ENCODE data around the gene WDR93.
"Not testable (repeated sequence)": the region's sequence is repeated elsewhere in the genome, so short reads cannot be mapped to it uniquely, and the experiment has no call there.

The WDR93 gene

DNA sequence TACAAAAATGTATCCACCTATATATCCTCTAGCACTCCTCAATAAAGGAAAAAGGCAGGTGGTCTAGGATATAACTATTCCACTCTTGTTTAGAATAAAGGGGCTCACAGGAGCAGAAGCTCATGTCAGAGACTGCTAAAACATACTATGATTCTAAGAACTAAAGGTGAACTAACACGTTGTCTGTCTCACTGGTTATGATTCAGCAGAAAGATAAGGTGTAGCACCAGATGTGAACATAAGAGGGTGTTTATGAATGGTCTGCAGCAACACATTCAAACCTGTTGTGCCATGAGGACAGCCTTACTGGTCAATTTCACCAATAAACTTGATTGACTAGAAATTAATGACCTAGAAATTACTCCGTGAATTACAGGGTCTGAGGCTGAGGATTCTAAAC lies 4.6 kb upstream of the WDR93 start:
- no peak for DNase-seq (ENCODE audit: low read depth)

- no peak for DNase-seq (ENCODE audit: low read depth)
These were observed 4.1 kb upstream of the WDR93 start for GRCh38 chr15:89686522-89686921.

DNA sequence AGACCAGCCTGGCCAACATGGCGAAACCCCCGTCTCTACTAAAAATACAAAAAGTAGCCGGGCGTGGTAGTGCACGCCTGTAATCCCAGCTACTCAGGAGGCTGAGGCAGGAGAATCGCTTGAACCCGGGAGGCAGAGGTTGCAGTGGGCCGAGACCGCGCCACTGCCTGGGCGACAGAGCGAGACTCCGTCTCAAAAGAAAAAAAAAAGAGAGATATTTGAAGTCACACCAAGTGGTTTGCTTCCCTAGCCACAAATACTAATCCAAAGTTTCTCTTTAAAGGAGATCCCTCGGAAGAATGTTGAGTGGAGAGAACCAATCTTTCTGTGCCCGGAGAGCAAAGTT lies 708 bp upstream of the WDR93 start:
- DNase-seq (ENCODE audit: low read depth) = not testable (repeated sequence)

DNA sequence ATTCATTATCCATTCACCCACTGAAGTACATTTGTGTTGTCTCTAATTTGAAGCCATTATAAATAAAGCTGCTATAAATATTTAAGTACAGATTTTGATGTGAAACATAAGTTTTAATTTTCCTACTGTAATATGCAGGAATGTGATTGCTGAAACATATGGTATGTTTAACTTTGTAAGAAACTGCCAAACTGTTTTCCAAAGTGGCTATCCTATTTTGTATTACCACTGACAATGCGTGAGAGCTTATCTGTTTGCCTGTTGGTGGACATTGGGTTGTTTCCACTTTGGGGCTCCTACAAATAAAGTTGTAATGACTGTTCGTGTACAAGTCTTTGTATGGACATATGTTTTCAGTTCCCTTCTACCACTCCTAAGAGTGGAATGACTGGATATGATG lies 2.5 kb downstream of the WDR93 start:
- DNase-seq (ENCODE audit: low read depth) = no peak

DNA sequence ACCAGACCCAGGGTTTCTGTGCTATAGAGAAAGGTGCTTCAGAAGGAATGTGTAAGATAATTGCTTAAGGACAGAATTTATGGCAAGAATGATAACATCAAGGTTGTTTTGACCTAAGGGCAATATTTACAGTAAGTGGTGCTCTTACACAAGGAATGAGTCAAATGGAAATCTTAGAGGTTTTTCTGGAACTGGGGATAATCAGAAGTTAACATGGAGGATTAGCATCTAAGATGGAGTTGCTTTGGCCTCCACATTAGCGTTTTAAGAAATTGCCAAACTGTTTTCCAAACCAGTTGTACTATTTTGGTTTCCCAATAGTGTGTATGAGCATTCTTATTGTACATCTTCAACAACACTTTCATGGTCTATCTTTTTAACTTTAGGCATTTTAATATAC lies 3.1 kb downstream of the WDR93 start:
- DNase-seq (ENCODE audit: low read depth) = no peak

- no peak for DNase-seq (ENCODE audit: low read depth)
These were observed 4.6 kb downstream of the WDR93 start for GRCh38 chr15:89695198-89695597.

- DNase-seq (ENCODE audit: low read depth) = no peak
These were observed 13.8 kb downstream of the WDR93 start for GRCh38 chr15:89704411-89704810.

DNA sequence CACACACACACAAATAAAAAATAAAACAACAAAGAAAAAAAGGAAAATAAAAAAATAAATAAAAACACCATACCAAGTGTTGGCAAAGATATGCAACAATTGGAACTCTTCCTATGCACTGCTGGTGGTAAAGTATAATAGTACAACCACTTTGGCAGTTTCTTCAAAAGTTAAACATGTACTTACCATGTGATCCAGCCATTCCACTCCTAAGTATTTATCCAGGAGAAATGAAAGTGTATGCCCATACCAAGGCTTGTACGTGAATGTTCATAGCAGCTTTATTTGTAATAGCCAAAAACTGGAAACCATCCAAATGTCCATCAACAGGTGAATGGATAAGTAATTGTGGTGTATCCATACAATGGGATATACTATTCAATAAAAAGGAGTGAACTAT lies 17.0 kb downstream of the WDR93 start:
- no peak for DNase-seq (ENCODE audit: low read depth)

DNA sequence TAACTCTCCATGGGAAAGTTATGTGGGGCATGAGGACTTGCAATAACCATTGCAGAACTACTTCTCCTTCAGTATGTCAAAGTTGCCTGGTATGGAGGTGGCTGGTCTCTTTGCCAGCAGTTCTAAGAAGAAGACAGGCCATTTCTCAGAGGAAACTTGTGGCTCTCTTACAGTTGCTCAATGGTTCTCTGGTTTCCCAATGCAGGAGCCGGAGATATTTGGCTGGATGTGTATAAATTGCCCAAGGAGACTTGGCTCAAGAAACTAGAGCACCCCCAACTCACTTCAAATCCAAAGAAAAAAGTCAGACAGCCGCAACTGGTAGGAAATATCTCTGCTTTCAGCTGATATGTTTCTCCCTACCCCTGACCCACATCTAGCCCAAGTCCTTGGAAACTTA lies 24.2 kb downstream of the WDR93 start:
- no peak for DNase-seq (ENCODE audit: low read depth)

GRCh38 chr15:89723031-89723430 lies 32.4 kb downstream of the WDR93 start:
- DNase-seq (ENCODE audit: low read depth) = no peak

DNA sequence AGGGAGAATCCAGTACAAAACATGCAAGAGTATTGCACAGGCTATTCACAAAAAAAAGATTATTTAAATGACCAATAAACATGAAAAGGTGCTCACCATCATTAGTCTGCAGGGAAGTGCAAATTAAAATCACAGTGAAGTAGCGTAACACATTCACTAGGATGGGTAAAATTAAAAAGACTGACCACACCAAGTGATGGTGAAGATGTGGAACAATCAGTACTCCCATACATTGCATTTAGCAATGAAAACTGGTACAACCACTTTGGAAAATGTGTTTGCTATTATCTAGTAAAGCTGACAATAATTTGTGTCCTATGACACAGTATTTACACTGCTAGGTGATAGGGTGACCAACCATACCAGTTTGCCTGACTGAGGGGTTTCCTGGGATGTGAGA lies 34.0 kb downstream of the WDR93 start:
- no peak for DNase-seq (ENCODE audit: low read depth)

GRCh38 chr15:89725064-89725463 lies 34.5 kb downstream of the WDR93 start:
- no peak for DNase-seq (ENCODE audit: low read depth)

DNA sequence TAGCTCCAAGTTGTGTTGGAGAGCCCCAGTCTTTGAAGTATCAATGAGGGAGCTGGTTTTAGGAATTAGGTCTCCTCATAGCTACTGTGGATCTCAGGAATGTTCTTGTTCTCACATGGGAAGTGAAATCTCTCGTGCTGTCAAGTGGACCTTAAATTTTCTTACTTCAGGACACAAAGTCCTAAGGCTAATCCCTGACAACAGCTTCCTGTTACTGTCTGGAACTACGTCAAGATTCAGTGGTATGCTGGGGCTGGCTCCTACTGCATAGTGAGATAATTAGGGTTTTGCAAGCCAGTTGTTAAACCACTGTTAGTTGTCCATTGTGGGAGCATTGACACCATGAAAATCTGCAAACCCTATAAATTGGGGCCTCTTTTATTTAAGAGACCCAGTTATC lies 37.6 kb downstream of the WDR93 start:
- DNase-seq (ENCODE audit: low read depth) = no peak

DNA sequence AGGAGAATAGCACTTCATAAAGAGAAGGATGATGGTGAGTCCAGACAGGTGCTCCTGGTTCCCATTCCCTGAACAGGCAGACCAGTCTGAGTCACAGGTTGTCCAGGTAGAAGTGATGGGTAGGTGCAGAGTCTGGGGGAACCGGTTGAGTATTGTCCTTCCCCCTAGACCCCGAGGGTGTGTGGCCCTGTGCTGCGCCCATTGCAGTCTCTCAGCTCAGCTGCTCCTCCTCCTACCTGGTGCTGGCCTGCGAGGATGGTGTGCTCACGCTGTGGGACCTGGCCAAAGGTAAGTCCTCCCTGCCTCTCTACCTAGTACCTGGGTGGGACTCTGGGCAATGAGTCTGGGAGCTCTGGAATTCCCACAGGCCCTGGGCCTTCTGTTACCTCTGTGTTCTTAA lies 40.7 kb downstream of the WDR93 start:
- DNase-seq (ENCODE audit: low read depth) = no peak

- no peak for DNase-seq (ENCODE audit: low read depth)
These were observed 42.0 kb downstream of the WDR93 start for GRCh38 chr15:89732451-89733172.

GRCh38 chr15:89735773-89736172 lies 45.2 kb downstream of the WDR93 start:
- DNase-seq (ENCODE audit: low read depth) = no peak

DNA sequence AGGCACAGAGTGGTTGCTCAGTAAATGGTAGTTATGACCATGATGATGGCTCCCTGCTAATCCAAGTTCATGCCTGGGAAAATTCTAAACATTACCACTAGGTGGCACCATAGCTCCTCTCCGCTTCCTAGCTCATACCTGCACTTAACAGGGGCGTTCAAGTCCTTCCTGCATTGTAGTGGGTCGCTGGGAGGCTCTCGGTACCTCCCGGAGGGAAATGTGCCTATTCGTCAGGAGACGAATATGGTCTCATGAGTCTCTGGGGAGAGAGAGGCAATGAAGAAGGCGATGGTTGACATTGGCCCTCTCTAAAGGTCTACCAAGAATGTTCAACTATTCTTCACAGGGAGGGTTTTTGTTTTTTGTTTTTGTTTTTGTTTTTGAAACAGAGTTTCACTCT lies 49.5 kb downstream of the WDR93 start:
- no peak for DNase-seq (ENCODE audit: low read depth)

DNA sequence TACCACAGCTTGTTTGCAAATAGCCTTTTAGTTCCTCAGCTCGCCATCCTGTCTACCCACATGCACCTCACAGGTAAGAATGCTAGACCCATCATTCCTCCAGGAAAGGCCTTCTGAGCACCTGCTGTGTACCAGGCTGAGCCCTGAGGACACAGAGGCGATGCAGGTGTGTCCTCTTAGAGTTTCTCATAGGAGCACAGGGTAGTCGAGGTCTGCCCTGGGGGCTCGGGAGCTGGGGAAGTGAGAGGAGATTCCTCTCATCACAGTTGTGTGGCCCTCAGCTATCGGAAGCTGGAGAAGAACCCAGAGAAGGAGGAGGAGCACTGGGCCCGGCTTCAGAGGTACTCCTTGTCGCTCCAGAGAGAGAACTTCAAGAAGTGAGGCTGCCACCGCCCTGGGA lies 52.4 kb downstream of the WDR93 start:
- DNase-seq (ENCODE audit: low read depth) = no peak

- DNase-seq (ENCODE audit: low read depth) = no peak
These were observed 53.0 kb downstream of the WDR93 start for GRCh38 chr15:89743594-89743993.

- DNase-seq (ENCODE audit: low read depth) = no peak
These were observed 54.5 kb downstream of the WDR93 start for GRCh38 chr15:89745131-89745530.

- DNase-seq (ENCODE audit: low read depth) = no peak
These were observed 55.2 kb downstream of the WDR93 start for GRCh38 chr15:89745768-89746167.

DNA sequence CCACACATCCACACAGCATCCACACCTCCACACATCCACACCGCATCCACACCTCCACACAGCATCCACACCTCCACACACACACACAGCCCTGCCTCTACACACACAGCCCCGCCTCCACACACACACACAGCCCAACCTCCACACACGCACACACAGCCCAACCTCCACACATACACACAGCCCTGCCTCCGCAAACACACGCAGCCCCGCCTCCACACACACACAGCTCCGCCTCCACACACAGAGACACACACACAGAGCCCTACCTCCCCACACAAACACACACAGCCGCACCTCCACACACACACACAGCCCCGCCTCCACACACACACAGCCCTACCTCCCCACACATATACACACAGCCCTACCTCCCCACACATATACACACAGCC lies 55.8 kb downstream of the WDR93 start:
- DNase-seq (ENCODE audit: low read depth) = no peak

GRCh38 chr15:89747708-89748682 lies 57.4 kb downstream of the WDR93 start:
- DNase-seq (ENCODE audit: low read depth) = no peak

GRCh38 chr15:89749054-89749453 lies 58.4 kb downstream of the WDR93 start:
- DNase-seq (ENCODE audit: low read depth) = no peak

All from activated T-helper 9 cell treated with anti-CD3 and anti-CD28 coated beads, Interleukin-2, amount 50 U/mL, for 16 hours (primary cell).